SKM-1 treated with dmso at 0.1 percent for 144 hours (cell line): Measurements from ENCODE around the gene COMMD2.

Experiments
- DNase-seq: peaks from one replicate; lab custom pipeline; 2025; ENCODE audit not compliant: unreplicated experiment; lab: John Stamatoyannopoulos, UW

The COMMD2 gene

DNA sequence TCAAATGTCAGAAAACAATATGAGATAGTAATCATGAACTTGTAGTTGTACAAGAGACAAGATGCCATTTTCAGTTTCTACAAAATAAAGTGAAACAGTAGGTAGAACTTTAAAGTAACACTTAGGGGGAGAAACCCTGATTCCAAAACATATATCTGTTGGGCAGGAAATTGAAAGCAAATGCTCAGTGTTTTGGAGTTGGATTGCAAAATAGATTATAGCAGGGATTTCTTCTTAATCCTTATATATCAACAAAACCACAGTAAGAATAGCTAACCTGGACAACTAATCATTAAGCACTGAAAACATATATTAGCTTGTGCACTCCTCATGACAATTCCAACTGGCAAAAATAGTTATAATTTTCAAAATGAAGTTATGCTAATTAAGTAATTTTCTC, 46.9 kb downstream of the COMMD2 start:
- no peak for DNase-seq

DNA sequence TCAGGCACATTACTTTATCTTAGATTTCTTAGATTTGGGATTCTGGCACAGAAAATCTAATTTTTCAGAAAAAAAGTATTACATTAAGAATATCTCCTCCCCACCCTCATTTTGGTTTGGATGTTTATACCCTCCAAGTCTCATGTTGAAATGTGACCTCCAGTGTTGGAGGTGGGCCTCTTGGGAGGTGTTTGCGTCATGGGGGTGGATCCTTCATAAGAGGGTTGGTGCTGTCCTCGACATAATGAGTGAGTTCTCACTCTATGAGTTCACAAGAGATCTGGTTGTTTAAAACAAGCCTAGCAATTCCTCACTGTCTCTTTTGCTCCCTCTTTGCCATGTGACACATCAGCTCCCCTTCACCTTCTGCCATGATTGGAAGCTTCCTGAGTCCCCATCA, 48.8 kb downstream of the COMMD2 start:
- no peak for DNase-seq

DNA sequence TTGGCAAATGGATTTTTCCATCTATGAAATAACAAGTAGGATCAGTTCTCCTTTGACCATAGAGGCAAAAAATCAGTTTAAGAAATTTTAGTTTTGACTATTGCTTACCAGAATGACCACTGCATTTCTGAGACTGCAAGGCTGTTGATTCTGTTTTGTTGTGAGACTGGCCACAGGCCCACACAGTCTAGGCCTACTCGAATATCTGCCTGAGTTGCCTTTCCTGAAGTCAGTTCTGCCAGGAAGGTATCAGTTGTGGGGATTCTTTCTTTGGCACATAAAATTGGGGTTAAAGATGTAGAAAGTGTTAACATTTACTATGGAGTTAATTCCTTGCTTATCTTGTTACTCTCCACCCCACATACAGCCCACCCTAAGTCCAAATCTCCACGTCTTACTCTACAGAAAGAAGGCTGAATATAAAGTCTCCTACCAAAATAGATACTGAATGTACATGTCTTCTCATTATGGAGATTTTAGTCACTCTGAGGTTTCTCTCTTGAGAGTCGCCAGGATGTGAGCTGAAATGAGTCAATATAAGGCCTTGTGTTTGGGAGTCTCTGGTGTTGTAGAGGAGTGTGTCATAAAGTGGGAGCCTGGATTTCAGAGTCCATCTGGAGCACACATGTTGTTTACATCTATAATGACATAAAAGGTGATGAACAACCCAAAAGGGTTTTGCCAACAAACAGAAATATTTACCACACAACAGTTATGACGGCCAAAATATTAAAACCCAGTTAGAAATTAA, 49.4 kb downstream of the COMMD2 start:
- DNase-seq, result no peak

DNA sequence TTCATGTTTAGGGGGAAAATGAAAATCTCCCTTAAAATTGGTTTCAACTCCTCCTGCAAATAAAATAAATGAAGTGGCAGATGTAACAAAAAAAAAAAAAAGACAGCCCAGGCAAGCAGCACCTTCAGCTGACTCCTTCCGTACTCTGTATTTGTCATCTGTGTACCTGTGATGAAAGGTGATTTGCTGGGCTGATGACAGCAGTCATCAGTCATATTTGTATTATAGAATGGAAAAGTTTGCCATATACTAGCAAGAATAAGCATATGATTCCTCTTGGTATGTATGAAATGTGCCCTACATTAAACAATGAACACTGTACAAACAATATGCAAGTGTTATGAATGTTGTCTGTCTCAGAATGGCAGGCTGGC, 50.3 kb downstream of the COMMD2 start:
- DNase-seq, result no peak

DNA sequence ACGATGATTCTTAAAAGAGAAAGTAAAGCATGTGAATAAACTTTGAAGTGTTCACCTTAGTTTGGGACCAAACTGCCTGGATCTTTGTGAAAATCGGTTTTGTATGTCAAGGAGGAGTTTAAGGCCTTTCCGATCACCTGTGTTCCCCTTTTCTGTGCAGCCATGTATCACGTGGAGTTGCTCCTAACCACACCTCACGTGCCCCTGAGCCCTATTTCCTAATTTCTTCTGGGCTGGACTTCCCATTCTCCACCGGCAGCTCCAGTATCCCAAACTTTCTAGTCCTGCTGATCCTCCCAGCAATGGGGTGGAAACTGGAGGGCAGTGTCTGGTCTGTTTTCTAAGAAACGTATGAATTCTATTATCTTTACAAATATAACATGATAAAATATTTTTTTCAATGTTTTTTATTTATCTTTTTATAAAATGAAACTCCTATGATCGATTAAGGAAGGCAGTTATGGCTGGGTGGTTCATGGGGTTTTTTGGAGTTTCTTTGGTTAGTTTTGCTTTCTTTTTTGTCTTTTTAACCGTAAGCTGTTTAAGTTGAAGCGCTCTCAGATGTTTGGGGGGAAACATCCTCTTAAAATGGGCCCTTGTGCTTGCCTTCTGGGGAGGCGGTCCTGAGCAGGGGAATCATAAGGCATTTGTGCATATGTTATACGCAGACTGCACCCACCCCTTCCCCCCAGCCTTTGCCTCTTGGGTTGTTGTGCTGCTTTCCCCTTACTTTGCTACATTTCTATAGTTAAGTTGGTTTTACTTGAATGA, 50.9 kb downstream of the COMMD2 start:
- DNase-seq, result no peak
